NCI-H2196 (cell line): ENCODE results near the gene CSK.

ENCODE experiments used
- DNase-seq: peaks from one replicate; lab custom pipeline; 2025; ENCODE audit not compliant: unreplicated experiment; lab: John Stamatoyannopoulos, UW

The CSK gene

DNA sequence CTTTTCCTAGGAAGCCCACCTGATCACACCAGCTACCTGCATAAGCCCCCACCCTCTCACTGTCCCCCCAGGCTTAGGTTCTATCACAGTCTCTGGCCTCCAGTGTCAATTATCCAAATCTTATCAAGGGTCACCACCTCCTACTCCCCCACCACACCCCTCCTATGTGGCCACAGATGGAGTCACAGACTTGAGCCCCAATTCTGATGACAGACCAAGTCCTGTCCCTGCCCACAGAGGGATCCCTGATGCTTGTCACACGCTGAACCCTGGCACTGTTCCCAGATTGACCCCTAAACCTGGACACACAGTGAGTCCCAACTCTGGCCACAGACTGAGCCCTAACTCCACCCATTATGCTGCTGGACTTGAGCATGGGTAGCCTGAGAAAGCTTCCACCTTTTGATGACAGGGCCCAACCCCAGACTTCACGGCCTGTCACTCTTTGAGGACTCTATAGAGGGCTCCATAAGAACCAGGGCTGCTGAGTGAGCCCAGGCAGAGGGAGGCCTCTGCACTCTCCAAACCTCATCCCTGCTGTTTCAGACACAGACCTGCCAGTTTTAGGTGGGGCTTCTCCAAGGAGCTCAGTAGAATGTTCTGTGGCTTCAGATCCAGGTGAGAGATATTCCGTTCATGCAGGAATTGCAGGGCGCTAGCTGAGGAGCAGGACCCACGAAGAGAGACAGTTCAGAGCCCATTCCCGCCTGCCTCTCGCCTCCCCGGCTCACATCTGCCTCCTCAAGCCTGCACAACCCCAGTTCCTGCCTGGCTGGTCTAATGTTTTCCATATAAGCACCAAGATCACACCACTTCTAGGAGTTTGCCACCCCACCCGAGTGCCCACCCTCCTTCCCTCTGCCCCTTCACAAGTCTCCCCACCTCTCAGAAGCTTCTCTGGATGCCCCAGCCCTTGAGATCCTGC lies 59.2 kb downstream of the CSK start:
- DNase-seq, result no peak

DNA sequence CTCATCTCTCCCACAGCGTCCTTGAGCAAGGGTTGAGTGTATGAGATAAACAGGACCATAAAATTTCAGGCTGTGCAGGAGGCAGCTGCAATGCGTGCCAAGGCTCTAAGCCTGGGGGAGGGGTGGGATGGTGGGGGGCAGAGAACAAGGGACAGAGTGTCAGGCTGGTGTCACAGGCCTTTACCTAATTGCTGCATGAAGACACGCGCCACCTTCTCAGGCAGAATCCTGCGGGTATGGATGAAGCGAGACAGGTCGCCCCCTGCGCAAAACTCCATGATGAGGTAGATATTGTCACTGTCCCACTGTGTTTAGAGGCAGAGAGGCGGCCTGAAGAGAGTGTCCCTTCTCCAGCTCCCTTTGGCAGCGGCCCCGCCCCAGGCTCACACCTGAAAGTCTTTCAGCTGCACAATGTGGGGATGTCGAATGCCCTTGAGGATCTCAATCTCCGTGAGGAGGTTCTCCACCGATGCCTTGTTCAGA lies 60.1 kb downstream of the CSK start:
- no peak for DNase-seq

- peak; percentile 82 for DNase-seq
Observed at GRCh38 chr15:74842581-74843444, 60.9 kb downstream of the CSK start, which contains the start of gene ULK3. ULK3 (minus strand) TSS chr15:74843156; CDS start chr15:74843105, 51 bp downstream.

DNA sequence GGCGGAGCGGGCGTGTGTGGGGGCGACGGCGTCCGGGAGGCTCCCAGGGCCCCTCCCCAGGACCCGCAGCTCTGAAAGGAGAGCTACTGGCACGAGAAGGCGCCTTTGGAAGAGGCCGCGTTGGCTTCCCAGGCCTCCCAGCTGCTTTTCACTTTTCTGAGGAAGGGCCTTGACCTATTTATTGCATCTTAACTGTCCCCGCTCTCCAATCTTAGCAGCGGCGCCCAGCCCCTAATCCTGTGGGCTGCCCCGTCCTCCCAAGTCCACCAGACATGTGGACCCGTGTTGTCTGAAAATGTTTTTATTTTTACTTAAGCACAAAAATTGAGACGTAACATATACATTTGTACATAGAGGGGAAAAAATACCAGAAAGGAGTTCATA lies 61.6 kb downstream of the CSK start:
- no peak for DNase-seq

DNA sequence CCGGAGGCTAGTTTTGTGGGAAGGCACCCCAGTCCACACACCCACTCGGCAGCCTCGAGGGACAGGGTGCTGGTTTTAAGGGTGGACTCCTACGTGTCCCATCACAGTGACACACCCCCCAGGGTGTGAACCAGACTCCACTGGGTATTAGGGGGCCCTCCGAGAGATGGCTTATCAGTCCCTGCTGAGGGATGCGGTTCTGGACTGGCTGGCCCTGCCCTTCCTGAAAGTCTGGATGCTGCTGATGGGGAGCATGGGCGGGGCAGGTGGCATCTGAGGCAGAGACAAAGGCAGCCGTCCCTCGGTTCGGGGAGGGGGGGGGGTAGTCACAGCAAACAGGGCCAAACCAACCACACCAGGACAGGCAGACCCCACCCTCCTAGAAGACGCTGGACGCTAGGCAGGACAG lies 62.0 kb downstream of the CSK start:
- DNase-seq, result no peak

- DNase-seq, result no peak
Observed at GRCh38 chr15:74844319-74845207, 62.7 kb downstream of the CSK start.

- DNase-seq, result no peak
Observed at GRCh38 chr15:74845208-74845568, 63.3 kb downstream of the CSK start.

DNA sequence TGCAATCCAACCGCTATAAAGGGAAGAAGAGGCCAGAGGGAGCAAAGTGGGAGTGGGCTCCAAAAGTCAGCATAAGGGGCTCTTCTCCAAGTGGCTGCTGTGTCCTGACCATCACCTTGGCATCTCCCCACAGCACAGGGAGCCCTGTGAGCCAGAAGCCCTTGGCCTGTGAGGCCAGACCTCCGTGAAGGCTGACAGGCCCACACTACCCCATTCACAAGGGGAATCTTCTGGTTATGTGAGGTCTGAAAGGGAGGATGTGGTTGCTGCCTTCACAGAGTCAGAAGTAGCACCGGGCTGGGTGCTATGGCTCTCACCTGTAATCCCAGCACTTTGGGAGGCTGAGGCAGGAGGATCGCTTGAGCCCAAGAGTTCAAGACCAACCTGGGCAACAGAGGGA lies 63.7 kb downstream of the CSK start:
- no peak for DNase-seq

GRCh38 chr15:74847432-74847831 lies 65.6 kb downstream of the CSK start:
- DNase-seq, result peak; percentile 19

DNA sequence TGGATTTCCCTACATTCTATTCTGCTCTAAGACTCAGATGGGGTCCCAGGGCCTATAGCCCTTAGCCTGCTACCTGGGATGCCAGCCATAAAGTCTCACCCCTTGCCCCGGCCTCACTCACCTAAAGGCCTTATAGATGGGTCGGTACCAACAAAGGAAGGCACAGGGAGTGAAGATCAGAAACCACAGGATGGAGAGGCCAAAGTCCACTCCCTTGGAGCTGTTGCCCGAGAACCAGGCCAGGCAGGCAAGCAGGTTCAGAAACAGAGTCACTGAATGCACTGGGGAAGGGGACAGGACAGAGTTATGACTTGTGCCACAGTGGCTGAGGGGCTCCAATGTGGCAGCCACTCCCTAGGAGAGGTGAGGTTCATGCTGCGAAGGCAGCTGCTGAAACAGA lies 68.5 kb downstream of the CSK start:
- no peak for DNase-seq

GRCh38 chr15:74851960-74852359 lies 70.1 kb downstream of the CSK start:
- DNase-seq, result no peak
